ENCODE measurements around the gene HOXD13. TPM values are rescaled to one million over a fixed set of nuclear protein-coding genes. Genes with fewer than 3 reads are reported as not detected.
A peak's percentile ranks its signal among the peaks of the same experiment; 100 is the strongest.

Gene HOXD13
- total RNA-seq, 1 donor from 2014 or later: not detected

GRCh38 chr2:176087330-176088047, 5.0 kb upstream of the HOXD13 start:
- H3K36me3 Mint-ChIP-seq (ENCODE audit: low read depth, unreplicated experiment): peaks cover 4% of the 10 kb centered on the region

DNA sequence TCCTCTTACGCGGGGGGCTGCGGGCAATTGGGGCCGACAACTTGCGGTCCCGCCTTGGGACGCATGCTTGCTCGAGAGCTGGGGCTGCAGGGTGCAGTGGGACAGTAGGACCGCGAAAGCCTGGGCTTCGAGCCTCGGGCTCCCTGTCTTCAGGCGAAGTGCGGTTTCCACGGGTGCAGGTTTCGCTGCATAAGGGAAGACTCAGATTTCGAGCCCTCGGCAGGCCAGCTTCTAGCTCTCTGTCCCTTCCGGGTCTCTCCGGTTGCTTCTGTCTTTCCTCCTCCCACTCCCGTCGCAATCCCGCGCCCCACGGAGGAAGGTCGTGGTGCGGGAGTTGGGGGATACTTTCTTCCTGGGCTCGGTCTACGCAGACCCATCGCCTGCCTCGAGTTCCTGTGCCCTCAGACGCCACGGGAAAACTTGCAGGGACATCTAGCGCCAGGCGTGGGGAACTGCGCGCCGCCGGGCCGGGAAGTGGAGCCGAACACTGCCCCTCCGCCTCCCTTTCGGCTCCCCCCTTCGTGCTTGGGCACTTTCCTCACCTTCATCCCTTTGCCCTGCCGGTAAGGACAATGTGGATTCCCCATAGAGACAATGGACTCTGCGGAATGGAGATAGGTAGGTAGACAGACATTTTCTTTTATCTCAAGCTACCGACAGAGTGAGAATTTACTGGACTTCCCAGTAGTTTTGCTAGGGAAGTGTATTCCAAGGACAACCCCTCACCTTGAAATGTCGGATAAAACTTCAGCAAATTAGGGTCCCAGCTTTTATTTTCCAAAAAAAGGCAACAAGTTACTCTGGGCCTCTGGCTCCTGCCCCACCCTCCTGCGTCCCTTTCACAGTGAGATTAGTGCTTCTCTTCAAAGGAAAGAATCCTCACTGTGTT, 4.2 kb upstream of the HOXD13 start:
- Mint-ChIP-seq H3K27me3 (ENCODE audit: unreplicated experiment) (peaks cover 44% of the 10 kb centered on the region), H3K4me1 (ENCODE audit: unreplicated experiment) (peaks cover 21% of the 10 kb centered on the region), H3K36me3 (ENCODE audit: low read depth, unreplicated experiment) (peaks cover 4% of the 10 kb centered on the region), H3K9me3 (ENCODE audit: unreplicated experiment) (no peaks in the 10 kb centered on the region), H3K27ac (ENCODE audit: unreplicated experiment) (no peak overlapping the region), H3K4me3 (ENCODE audit: unreplicated experiment) (peak overlapping the region; percentile 87)
- TF ChIP-seq, protein P1, sequence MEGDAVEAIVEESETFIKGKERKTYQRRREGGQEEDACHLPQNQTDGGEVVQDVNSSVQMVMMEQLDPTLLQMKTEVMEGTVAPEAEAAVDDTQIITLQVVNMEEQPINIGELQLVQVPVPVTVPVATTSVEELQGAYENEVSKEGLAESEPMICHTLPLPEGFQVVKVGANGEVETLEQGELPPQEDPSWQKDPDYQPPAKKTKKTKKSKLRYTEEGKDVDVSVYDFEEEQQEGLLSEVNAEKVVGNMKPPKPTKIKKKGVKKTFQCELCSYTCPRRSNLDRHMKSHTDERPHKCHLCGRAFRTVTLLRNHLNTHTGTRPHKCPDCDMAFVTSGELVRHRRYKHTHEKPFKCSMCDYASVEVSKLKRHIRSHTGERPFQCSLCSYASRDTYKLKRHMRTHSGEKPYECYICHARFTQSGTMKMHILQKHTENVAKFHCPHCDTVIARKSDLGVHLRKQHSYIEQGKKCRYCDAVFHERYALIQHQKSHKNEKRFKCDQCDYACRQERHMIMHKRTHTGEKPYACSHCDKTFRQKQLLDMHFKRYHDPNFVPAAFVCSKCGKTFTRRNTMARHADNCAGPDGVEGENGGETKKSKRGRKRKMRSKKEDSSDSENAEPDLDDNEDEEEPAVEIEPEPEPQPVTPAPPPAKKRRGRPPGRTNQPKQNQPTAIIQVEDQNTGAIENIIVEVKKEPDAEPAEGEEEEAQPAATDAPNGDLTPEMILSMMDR (IDR thresholded peaks at IDR 0.05; ENCODE audit: unreplicated experiment): peak; percentile 45
- peak; percentile 74 for DNase-seq (ENCODE audit: low spot score)

More at GRCh38 chr2:176087330-176088047, 5.0 kb upstream of the HOXD13 start:
- no peak for DNase-seq (ENCODE audit: low spot score)
- H3K4me1 Mint-ChIP-seq (ENCODE audit: unreplicated experiment): peaks cover 26% of the 10 kb centered on the region
- peaks cover 47% of the 10 kb centered on the region for H3K27me3 Mint-ChIP-seq (ENCODE audit: unreplicated experiment)
- TF ChIP-seq, protein P1 (IDR thresholded peaks at IDR 0.05; ENCODE audit: unreplicated experiment): no peak
- H3K9me3 Mint-ChIP-seq (ENCODE audit: unreplicated experiment): no peaks in the 10 kb centered on the region
- no peak overlapping the region for H3K4me3 Mint-ChIP-seq (ENCODE audit: unreplicated experiment)
- H3K27ac Mint-ChIP-seq (ENCODE audit: unreplicated experiment): no peak overlapping the region

DNA sequence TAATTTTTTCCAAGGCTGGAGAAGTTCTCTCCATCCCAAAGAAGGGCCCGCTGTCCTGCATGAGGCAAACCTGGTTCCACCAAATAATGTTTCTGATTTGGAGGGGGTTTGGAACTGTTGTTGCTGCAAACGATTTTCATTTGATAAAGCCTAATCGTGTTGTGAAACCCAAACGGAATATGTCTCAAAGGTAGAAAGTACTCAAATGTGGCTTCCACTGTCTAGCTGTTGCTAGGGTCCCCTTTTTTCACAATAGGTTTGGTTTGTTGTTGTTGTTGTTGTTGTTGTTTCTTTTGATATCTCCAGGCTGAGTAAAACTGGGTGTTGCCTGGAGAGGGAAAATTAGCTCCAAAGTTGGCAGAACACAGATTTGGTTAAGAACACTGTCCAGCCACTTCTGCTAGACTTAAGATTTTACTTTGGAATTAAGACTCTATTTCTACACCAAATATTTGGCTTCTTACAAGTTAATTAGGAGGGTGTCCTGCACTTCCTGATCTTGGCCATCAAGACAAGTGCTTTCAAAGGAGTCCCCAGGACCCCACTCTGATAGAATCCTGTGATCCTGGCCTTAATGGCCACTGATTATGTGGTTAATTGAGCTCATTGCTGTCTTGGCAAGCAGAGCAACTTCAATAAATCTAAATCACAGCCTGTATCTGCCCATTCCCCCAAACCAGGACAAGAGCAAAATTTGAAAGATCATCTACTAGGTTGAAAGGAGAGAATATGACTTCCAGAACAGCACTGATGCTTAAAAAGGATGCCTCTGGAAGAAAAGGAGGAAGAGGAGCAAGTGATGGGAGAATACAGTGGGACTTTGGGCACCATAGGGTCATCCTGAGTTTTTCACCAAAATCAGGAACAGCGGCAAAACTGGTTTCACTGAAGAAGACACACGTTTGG, 3.3 kb upstream of the HOXD13 start:
- H3K27me3 Mint-ChIP-seq (ENCODE audit: unreplicated experiment): peaks cover 44% of the 10 kb centered on the region
- peaks cover 4% of the 10 kb centered on the region for H3K36me3 Mint-ChIP-seq (ENCODE audit: low read depth, unreplicated experiment)
- no peak overlapping the region for H3K27ac Mint-ChIP-seq (ENCODE audit: unreplicated experiment)
- no peak overlapping the region for H3K4me3 Mint-ChIP-seq (ENCODE audit: unreplicated experiment)
- no peak for DNase-seq (ENCODE audit: low spot score)
- no peaks in the 10 kb centered on the region for H3K9me3 Mint-ChIP-seq (ENCODE audit: unreplicated experiment)
- H3K4me1 Mint-ChIP-seq (ENCODE audit: unreplicated experiment): peaks cover 22% of the 10 kb centered on the region
- TF ChIP-seq, protein P1 (IDR thresholded peaks at IDR 0.05; ENCODE audit: unreplicated experiment): no peak

- TF ChIP-seq, protein P1 (IDR thresholded peaks at IDR 0.05; ENCODE audit: unreplicated experiment): no peak
- Mint-ChIP-seq H3K27ac (ENCODE audit: unreplicated experiment) (no peak overlapping the region), H3K36me3 (ENCODE audit: low read depth, unreplicated experiment) (peaks cover 4% of the 10 kb centered on the region), H3K9me3 (ENCODE audit: unreplicated experiment) (no peaks in the 10 kb centered on the region), H3K4me3 (ENCODE audit: unreplicated experiment) (no peak overlapping the region), H3K27me3 (ENCODE audit: unreplicated experiment) (peaks cover 45% of the 10 kb centered on the region), H3K4me1 (ENCODE audit: unreplicated experiment) (peaks cover 19% of the 10 kb centered on the region)
- no peak for DNase-seq (ENCODE audit: low spot score)
Measured at GRCh38 chr2:176089843-176090395, 2.6 kb upstream of the HOXD13 start.

Measured in endothelial cell (in vitro differentiated cells).